NCI-H2196 (cell line): Measurements from ENCODE around the gene ITPR3.

Experiments used
- DNase-seq: peaks from one replicate; lab custom pipeline; 2025; ENCODE audit not compliant: unreplicated experiment; lab: John Stamatoyannopoulos, UW

Gene ITPR3

DNA sequence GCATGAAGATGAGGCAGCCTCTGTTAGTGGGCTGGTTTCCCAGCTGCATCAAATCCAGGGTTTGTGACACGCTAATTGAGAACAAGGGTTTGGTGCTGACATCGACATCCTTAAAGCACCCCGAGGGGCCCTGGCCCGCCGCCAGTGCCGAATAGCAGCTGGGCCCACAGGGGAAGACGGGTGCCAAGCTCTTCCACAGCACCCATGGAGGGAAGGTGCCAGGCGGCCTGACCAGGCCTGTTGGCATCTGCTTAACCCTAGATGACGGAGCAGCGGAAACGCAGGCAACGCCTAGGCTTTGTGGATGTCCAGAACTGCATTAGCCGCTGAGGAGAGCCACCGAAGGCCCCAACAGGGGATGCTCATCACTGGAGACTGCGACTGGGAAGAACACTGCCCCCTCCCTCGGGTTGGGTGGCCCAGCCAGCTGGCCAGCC, 74.3 kb downstream of the ITPR3 start:
- DNase-seq = no peak

DNA sequence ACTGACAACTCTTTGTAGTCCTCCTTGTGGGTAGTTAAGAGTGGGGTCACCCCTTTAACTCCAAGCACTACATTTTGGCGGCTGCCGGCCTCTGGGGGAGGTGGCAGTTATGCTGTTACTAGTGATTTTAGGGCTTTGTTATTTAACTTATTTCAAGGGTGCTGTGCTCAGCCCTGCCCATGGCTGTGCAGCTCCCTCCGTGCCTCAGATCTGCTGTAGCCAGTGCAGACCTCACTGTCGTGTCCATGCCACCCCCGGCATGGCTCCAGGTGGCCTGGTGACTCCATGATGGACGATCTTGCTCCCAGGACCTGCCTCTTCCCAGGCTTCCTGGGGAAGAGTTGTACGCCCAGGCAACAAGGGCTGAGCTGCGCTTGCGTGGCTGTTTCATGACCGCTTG, 75.0 kb downstream of the ITPR3 start:
- DNase-seq = no peak

DNA sequence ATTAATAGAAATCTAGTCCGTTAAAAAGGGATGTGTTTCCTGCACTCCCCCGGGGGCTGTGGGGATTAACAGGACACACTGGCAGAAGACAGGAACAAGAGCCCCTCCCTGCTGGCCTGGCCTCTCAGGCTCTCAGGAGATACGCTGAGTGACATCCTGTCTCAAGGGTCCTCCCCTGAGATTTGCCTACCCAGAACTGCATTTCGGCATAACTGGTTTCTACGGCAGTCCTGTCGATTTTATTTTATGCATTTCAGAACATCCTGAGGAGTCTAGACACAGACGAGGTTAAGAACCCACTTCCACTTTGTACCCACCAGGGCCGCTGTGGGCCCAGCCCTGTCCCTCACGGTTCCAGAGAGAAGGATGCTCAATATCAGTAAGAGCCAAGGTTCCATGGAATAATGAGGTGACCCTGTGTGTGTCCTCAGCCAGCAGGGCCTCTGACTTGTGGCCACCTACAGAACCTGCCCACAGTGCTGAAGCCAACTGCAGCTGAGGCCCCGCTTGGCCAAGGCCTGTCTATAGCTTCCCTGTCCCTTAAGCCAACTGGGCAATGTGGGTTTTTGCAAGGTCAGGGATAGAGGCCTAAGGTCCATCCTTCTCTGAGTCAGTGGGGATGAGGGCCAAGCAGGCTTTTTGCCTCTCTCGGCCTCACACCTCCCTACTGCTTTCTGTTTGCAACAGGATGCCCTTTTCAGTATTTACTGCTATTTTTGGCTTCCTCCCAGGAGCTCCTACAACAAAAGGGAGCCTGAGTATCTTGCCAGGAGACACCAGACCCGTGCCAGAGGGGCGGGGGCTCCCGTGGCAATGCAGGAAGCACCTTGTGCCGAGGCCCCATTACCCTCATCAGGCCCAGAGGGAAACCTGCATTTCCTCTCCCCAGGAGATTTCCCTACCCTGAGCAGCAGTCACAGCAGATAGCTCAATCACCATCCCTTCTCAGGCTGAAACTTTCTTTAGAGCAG, 75.7 kb downstream of the ITPR3 start:
- DNase-seq = peak; percentile 91

DNA sequence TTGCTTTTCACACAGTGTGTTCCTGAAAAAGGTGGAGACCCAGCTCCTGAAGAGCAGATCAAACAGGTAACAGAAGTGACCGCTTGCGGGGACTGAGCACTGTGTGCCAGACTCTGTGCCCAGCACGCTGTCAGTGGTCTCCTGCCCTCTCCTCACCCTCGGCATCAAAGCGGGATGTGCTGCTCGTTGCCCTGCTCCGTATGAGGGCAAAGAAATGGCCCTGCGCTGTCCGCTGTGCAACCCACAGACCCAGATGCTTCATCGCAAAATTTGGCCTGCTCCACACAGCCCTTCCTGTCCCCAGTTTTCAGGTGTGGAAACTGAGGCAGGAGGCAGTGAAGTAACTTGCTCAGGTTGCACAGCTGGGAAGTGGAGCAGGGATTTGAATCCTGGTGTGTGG, 76.7 kb downstream of the ITPR3 start:
- no peak for DNase-seq

GRCh38 chr6:33698494-33698893, 77.4 kb downstream of the ITPR3 start:
- no peak for DNase-seq

DNA sequence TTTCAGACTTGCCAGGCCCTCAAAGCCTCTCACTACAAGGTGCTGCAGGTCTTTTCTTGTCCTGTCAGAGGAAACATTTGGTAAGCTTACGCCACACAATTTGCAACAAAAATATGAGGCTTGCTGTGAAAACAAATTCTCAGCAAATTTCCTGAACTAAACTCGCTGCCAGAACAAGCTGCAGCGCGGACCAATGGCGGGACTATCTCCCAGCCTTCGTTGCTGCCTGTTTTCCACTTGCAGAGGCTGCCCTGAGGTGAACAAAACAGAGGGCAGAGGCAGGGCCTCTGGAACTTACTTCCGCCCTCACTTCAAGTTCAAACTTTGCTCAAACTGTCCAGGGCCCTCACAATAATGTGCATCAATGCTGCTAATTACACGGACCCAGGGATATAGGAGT, 78.0 kb downstream of the ITPR3 start:
- no peak for DNase-seq

GRCh38 chr6:33699739-33700138, 78.6 kb downstream of the ITPR3 start:
- DNase-seq = no peak

- peak; percentile 69 for DNase-seq
Measured at GRCh38 chr6:33700391-33701050, 79.4 kb downstream of the ITPR3 start.

- DNase-seq = peak; percentile 50
Measured at GRCh38 chr6:33702345-33702977, 81.3 kb downstream of the ITPR3 start.

DNA sequence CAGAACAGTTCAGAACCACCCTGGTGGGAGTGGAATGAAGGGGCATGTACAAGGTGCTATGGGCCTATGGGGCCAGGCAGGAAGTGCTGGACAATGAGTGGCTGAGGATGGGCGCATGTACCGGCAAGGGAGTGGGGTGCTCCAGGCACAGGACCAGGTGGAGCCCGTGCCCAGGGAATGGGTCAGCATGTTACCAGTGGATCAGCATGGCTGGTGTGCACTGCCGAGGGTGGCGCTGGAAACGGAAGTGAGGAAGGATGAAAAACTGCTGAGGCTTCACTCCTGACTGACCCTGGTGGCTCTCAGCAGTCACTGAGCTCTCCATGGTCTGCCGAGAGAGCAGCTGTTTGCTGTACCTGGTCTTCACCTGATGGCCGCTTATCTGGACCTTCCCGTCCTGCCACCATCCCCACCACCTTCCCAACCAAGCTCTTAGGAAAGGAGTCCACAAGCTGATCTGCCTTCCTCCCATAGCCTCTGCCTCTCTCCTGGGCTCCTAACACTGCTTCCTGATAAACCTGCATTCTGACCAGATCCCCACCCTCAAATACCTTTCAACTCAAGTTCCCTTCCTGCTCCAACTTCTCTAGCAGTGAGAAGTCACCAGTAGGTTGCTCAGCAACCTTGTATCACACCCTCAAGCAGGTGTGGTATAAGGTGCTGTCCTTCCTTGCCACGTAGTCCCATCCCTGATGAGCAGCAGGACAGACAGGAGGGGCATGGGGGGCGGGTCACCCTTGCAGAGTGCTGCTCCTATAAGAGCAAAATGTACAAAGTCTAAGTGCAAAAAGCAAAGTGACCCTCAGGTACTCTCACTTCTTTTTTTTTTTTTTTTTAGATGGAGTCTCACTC, 83.3 kb downstream of the ITPR3 start:
- no peak for DNase-seq

DNA sequence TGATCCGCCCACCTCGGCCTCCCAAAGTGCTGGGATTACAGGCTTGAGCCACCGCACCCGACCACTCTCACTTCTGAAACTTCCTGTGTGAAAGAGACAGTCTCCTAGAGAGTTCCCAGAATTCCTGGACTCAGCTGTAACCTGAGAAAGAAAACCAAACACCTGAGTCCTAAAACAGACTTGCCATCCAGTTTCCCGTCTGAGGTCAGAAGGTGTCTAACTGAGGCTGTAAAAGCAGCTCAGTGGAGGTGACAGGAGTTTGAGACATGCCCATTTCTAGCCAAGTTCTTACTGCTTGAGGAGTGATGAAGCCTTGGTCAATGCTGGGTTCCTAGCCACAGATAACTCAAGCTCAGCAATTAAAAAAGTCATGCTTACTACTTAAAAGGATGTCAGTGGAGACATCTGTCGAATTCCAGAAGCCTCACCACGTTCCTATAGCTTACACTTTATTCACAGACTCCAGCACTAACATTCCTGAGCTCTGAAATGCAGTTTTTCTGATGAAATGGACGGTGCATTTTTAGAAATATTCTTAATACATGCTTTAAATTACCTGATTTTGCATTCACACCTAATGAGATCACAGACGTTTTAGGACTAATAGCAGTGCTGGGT, 84.3 kb downstream of the ITPR3 start:
- no peak for DNase-seq

DNA sequence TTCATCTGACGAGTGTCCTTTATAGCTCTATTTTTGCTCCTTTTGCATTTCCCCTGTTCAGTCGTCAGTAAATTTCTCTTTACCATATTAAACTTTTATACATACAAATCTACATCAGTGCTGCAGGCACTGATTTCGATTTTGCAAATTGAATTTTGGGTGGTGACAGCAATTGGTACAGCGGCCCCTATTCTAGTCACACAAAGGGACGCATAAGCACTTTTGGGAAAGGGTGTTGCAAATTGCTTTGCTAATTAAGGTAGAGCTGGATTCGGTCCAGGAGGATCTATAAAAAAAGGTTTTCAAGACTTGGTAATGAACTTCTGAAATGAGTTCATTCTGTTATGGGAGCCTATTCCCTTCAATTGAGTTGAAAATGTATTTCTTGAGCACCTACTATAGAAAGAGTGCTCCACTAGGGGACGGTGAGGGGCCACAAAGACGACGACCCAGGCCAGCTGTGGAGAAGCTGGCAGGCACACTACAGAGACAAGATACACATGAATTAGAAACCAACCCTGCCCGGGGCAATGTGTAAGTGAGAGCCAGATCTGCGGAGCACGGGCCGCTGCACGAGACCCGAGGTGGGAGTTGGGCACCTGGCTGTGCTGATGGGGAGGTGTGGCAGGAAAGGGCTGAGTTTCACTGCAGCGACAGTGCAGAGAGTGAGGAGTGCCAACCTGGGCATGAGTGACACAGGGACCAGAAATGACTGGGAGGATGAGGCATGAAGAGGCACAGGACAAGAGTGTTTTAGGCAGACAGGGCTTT, 85.0 kb downstream of the ITPR3 start:
- no peak for DNase-seq

GRCh38 chr6:33707771-33708170, 86.6 kb downstream of the ITPR3 start:
- DNase-seq = no peak

DNA sequence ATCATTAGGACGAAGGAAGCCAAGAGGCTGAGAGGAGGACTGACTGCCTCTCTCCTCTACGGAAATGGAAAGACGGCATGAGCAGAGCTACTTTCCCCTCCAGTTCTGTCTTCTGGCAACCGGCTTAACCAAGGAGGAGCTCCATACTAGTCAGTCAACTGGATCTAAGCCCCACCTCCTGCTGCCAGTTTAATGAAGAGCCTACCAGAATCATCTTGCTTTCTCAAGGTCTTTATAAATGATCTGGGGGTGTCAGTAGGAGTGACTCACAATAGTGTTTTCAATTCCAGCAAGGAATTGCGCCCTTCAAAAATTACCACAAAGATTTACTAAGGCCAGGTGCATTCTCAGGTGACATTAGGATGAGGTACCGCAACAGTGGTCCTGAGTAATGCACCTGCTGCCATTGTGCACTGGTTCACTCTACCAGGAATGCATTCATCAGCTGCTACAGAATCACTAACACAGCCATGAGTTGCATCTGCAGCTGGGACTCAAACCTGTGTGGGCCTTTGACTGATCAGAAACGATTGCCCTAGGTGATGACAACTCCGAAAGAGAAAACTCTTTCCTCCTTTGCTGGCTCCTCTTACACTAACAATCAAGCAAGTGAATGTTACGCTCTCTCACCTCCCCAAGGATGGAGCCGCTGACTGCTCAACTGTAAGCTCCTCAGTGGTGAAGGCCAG, 87.5 kb downstream of the ITPR3 start:
- DNase-seq = no peak

GRCh38 chr6:33709605-33710295, 88.6 kb downstream of the ITPR3 start:
- no peak for DNase-seq

GRCh38 chr6:33710296-33711121, 89.4 kb downstream of the ITPR3 start:
- no peak for DNase-seq
